NCI-H1092 treated with DMSO at 0.1 percent for 48 hours (cell line): ENCODE data around the gene PRIM2.
"Not testable (repeated sequence)": the region's sequence is repeated elsewhere in the genome, so short reads cannot be mapped to it uniquely, and the experiment has no call there.

Experiments used
- DNase-seq: peaks from one replicate; lab custom pipeline; 2025; lab: John Stamatoyannopoulos, UW

PRIM2 gene

DNA sequence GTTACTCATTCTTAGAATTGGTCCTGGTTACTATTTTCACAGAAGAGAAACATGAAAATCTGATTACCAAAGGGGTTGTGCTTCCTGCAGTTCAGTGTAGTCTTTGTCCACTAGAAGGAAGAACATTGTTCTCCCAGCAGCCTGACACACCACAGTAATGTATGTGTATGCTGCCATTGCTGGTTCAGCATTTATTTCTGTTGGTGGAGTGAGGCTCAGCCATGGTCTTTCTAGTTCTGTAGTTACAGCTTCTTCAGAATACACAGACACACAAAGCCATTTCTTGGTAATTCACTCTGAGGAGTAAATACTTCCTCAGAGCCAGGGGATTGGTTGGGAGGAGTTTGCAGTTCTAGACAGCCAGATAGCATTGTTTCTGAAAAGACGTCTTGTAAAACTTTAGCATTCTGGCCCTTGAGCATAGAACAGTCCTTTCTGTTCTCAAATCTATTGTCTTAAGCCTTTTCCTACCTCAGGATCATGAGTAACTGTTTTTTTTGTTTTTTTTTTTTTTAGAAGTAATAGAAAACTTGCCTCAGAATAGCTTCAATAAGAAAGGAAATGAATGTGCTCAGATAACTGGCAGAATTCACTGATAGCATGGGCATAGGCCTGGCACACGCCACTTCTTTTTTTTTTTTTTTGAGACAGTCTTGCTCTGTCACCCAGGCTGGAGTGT, 128.5 kb downstream of the PRIM2 start:
- not testable (repeated sequence) for DNase-seq

DNA sequence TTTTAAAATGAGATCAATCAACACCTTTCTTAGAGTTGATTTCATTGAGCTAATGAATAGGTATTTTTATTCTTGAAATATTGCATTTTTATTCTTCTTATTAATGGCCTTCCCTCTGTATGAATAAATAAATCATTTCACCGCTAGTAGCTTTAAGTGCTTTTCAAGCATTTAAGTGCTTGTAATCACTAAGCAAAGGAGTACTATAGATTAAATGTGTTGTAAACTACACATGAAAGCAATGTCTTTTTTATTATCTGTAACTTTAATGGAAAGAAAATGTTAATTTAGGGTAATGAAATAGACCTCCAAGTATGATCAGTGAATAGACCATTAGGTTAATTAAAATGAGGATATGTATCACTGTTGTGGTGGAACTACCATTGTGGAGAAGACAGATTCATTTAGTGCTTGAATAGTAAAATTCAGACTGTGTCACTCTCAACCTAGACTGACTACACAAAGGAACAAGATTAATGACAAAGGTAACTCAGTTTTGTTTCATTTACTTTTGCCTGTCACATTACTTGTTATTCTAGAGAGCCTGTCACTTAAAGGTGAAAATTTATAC, 132.2 kb downstream of the PRIM2 start:
- DNase-seq = not testable (repeated sequence)

DNA sequence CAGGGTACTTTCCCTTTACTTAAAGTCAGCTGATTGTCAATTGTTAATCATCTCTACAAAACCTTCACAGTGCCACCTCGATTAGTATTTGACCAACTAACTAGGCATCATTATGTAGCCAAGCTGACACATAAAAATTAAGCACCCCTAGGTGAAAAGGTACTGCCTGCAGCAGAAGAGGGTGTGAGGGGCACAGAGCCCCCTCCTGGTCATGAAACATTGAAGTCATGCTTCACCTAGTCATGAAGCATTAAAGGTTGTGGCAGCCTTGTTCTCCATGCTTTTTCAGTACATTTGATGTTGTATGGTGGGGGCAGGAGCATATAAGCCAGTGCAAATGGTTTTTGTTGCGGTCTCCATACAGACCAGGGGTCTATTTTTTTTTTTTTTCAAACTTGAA, 142.4 kb downstream of the PRIM2 start:
- not testable (repeated sequence) for DNase-seq

DNA sequence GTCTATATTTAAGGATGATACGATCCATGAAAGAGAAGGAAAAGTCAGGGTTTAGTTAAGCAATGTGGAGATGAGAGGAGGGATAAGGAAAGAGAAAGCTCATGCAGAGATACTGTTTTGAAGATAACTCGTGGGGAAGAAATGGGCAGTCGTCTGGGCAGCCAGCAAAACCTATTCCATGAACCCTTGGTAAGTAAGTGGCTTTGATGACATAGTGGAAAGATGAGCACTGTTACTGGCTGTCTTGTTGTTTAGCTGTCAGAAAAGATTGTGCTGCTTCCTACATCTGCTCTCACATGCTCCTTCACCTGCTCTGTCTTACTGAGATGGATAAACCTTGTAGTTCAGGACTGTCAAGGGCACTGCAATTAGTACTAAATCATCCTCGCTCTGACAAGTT, 143.6 kb downstream of the PRIM2 start:
- DNase-seq = not testable (repeated sequence)

DNA sequence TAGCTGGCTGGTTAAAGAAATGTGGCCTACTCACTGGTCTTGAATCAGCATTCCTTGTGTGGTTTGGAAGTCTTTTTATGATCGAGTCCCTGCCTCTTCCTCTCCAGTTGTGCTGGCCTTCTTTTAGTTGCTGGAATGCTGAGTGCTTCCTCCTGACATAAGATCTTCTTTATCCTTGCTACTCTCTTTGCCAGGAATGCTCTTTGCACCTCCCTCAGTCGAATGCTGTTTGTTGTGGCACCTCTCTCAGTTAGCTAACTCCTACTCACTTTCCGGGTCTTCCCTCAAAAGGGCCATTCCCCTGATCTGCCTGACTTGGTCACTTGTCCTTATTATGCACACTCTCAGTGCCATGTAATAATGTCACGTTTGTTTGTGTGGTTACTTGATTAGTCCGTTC, 146.4 kb downstream of the PRIM2 start:
- not testable (repeated sequence) for DNase-seq

DNA sequence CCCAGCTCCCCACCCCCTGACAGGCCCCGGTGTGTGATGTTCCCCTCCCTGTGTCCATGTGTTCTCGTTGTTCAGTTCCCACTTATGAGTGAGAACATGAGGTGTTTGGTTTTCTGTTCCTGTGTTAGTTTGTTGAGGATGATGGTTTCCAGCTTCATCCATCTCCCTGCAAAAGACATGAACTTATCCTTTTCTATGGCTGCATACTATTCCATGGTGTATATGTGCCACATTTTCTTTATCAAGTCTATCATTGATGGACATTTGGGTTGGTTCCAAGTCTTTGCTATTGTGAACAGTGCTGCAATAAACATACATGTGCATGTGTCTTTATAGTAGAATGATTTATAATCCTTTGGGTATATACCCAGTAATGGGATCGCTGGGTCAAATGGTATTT, 148.5 kb downstream of the PRIM2 start:
- not testable (repeated sequence) for DNase-seq

DNA sequence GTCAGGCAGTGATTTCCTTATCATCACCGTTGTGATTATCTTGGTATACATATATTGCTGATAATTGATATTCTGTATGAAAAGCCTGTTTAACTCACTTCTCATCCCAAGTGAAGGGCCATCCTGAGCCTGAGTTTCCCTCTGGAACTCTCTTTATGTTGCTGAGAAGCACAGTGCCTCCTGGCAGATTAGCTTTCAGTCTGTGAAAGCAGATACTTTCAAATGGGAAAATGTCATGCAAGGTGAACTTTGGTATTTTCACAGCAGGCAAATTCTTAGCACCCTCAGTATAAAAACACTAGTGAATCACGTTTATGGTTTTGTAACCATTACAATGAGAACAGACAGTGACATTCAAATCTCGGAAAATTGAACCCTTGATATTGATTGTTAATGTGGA, 151.6 kb downstream of the PRIM2 start:
- no peak for DNase-seq

DNA sequence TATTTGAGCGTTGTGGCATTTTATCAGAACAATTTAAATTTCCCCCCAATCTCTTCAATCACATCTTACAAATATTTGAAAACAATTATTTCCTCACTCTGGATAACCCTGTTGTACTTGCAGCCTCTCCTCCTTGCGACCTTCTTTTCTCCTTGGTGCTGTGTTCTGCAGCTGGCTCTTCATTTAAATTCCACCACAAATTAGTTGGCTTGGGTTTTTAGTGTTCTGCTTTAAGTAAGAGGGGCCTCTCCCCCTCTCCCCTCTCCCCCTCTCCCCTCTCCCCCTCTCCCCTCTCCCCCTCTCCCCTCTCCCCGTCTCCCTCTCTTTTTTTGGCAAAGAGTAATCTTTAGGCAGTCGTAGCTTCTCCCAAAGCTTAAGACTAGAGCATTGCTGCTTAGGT, 152.7 kb downstream of the PRIM2 start:
- DNase-seq = not testable (repeated sequence)

DNA sequence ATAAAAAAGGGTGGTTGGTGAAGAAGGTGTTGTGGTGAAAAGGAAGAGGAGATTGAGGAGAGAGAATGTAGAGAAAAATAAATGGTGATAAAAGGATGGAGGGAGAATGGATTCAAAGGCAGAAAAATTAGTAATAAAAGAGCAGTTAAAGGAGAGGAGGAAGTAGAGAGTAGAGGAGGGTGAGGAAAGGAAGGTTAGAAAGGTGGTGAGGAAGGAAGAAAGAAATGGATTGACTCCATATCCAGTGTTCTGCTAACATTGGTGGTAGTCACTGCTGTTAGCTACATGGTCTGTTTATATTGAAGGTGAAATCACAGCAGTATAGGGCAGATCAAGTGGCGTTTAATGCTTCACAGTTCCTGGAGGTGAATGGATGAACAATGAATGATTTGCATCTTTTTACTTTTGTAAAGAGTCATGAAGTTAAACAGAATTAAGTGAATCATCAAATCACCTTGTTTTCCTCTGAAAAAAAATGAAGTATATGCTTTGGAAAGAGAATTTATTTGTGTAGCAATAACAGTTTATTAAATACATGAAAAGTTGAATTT, 154.0 kb downstream of the PRIM2 start:
- DNase-seq = not testable (repeated sequence)

DNA sequence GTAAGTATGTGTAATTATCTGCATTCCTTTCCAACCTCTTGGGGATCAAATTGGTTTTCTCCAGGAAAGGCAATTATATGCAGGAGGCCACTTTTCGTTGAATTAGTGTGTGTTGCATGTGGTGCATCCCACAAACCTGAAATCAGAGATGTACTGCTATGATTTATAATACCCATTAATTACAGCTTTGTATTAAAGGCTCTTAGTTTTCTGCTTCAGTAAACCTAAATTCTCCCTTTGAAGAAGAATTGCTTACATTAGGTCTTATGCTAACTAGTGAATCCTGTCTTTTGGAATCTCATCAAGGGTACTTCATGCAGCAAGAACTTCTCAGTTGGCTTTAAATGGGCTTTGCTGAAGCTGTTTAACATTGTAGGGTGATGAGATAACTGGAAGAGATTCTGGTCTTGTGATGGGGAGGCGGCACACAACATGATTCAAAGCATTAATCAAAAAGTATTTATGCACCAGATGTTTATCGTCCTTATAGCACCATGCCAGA, 155.5 kb downstream of the PRIM2 start:
- not testable (repeated sequence) for DNase-seq

DNA sequence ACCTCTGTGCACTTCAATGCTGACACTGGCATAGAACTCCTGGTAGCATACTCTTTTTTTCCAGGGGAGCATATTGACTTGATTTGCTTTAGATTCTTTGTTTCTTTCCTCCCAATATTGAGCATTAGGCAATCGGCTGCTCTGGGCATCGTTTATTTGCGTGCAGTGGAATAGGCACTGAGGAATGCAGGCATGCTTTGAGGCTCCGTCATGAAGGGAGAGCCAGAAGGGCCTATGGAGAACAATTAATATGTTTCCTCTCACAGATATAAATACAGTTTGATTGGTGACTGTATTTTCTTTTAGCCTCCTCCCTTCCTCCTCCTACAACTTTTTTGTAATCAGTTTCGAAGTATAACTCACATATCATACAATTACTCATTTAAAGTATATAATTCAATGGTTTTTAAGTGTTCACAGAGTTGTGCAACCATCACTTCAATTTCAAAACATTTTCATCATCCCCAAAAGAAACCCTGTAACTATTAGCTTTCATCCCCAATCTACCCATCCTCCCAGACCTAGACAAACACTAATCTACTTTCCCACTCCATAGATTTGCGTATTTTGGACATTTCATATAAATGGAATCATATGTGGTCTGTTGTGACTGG, 157.5 kb downstream of the PRIM2 start:
- not testable (repeated sequence) for DNase-seq

DNA sequence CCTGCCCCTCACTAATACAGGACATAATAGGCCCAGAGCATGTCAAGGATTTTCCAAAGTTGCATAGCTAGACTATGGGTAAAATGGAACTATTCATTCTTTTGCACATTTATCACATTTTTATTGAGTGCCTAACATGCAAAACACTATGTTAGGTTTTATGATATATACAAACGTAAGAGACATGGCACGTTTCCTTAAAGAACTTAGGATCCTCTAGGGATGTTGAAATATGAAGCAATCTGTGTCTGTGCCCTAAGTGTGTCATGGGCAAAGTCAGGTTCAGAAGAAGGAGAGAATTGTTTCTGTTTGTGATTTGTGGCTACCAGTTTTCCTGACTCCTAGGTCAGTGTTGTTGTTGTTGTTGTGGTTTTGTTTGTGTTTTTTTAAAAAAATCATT, 158.2 kb downstream of the PRIM2 start:
- DNase-seq = not testable (repeated sequence)

DNA sequence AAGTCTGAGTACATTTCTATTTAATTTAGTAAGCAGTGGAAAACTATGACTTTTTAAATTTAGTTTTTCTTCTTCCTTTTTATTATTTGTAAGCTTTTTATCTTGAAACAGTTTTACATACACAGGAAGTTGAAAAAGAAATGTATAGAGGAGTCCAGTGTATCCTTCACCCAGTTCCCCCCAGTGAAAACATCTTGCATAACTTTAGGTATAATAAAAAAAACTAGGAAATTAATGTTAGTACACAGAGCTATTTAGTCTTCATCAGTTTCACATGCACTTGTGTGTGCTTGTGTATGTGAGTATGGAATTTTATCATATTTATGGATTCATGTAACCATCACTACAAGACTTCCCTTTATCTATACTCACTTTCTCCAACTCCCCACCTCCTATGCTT, 162.8 kb downstream of the PRIM2 start:
- not testable (repeated sequence) for DNase-seq

DNA sequence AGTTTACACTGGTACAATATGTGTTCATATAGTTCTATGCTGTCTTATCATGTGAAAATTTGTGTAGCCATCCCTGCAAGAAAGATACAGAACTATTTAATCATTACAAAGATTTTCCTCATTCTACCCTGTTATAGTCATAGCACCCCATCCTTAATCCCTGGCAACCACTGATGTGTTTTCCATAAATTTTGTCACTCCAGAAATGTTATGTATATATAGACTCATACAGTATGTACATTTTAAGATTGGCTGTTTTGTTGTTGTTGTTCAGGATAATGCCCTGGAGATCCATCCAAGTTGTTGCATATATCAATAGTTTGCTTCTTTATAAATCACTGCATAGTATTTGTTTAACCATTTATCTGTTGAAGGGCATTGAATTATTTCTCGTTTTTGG, 163.7 kb downstream of the PRIM2 start:
- not testable (repeated sequence) for DNase-seq

DNA sequence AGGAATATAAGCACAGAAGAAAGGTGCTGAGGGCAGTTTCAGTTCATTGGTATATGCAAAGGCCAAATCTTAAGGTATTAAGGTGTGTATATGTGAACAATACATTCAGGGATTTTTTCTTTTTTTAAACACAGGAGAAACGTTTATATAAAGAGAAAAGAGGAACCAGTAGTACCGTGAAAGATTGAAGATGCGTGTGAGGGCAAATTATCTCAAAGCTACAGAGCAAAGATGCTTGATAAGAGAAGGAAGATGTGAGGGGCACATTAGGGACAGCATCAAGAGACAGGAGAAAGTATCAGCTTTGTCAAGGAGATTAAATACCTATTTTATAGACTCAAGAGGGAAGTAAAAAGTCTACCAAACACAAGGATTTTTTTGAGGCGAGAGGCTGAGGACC, 165.0 kb downstream of the PRIM2 start:
- DNase-seq = not testable (repeated sequence)

DNA sequence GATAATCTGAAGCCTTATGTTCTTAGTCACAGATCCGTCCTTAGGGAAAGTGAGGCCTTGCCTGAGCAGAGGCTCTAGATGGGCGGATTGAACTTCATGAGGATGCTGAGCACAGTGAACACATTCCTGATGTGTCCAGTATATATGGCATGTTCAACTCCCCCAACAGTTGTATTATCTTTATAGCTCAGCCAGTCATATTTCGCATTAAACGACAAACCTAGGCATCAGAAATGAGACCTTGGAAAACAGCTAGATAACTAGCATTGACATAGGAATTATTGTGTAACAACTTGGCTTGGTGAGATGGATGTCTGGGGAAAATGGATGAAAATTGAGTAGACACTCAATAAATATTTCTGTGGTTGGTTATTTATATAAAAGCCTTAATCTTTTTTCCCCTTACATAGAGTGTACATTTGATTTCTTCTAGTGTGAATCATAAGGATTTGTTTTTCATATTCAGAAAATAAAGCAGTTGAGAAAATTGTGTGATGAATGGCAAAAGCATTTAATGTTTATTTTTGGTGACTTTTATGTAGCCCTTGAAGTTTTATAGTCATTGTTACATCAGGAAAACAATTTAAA, 169.2 kb downstream of the PRIM2 start:
- DNase-seq = not testable (repeated sequence)

DNA sequence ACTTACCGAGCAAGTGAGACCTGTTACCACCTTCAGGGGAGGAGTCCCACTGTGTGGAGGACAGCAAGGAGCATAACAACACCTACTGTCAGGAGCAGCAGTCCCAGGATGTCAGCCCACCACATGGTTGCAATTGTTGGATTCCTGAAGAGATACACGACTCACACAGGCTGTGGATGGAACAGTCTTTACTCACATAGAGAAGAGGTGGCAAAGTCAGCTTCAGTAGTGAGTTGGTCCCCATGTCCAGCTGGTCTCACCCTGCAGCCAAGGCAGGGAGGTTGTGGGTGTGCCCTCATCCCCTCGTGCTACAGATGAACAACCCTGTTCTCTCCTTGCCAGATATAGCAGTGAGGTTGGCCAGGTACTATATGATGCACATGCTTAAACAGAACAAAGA, 171.1 kb downstream of the PRIM2 start:
- DNase-seq = not testable (repeated sequence)

DNA sequence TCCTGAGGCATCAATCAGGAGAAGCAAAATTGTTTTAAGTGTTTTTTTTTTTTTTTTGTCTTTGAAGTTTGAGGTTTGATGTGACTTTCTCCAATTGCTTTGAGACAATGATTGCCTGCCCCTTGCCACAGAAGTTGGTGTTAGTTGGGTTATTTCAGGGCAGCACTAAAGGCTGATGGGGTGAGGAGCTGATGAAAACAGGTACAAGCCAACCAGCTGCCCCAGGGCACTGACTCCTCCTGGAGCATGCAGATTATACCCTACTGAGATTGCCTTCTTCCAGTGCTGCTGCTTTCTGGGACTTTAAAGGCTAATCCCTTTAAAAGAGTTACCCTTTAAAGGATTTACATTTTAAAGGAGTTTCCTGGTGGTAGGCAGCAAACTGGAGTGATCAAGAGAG, 172.5 kb downstream of the PRIM2 start:
- not testable (repeated sequence) for DNase-seq

DNA sequence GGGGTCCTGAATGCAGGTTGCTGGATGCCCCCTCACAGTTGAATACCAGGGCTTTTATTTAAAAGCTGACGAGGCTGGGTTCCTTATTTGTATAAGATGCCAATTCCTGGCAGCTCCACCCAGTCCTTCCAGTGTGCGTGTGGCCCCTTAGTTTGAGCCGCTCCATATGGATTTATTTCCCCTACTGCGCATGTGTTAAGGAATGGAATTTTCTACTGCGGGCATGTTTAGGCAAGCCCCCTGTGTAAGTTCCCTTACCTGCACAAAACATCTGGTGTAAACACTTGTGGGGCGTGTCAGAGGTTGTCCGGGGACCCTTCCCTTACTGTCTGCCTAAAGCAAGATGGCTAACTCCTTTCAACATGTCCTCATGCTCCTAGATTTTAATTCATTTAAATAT, 174.4 kb downstream of the PRIM2 start:
- DNase-seq = not testable (repeated sequence)

DNA sequence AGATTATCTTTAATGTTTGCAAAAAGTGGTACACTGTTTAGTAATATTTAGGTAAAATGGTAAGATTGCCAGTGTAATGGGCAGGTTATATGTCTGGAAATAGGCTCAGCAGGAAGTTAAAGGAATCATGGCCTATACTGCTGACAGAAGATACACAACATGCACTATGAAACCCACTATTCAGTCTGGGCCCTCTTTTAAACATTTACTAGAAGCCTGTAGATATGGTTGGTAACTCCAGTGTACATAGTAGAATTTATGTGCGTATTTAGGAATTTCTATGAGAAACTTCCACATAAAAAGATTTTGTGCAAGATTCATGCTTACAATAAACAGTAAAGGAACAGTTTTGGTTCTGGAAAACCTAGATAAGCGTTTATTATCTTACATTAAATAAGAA, 178.8 kb downstream of the PRIM2 start:
- not testable (repeated sequence) for DNase-seq

DNA sequence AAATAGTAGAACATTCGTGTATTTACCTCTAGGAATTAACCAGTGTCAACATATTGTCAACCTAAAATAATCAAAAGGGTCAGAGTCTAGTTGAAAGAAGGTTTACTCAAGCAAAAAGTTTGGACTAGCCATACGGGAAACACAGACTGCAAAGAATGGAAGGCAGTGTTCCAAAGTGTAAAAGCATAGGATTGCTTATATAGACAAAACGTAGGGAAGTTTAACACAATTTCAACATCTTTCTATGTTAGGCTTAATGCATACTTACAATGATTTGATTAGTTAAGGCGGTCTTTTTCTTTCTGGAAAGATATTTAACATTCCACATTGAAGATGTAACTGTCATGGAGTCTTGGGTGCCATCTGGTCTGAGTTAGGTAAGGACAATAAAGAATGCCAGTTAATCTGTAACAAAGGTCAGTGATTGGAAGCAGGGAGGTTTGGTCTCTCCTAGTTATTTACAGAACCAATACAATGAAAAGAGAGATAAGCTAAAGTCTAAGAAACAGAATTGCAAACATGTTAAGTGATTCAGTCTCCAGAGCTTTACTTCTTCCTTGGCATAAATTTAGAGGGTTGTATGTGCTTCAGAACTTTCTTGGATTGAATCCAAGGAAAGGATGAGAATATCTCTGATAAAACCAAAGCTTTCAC, 183.1 kb downstream of the PRIM2 start:
- DNase-seq = not testable (repeated sequence)

DNA sequence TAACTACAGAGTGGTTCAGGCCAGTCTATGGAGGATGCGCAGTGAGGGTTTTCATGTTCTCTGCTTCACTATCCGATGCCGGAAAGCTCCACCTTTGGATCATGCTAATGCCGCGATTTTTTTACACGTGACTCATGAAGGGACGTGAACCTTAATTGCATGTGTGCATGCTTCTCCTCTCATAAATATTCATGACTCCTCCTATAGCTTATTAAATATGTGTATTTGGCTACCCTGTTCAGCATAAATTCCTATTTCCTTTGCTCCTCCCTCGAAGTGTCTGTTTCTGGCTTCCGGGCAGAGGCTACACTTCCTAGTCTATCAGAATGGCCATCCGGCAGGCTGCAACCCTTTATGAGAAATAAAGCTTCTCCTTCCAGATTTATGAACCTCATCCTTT, 185.0 kb downstream of the PRIM2 start:
- not testable (repeated sequence) for DNase-seq
